Measurements from ENCODE around the gene CXXC5. TPM values are rescaled to one million over a fixed set of nuclear protein-coding genes. Genes with fewer than 3 reads are reported as not detected.
A peak's percentile ranks its signal among the peaks of the same experiment; 100 is the strongest.

Gene CXXC5
- total and polyA plus RNA-seq, 2 of the 4 experiments (the other 2 are of a cell fraction), result 24.9 to 35.7 TPM

DNA sequence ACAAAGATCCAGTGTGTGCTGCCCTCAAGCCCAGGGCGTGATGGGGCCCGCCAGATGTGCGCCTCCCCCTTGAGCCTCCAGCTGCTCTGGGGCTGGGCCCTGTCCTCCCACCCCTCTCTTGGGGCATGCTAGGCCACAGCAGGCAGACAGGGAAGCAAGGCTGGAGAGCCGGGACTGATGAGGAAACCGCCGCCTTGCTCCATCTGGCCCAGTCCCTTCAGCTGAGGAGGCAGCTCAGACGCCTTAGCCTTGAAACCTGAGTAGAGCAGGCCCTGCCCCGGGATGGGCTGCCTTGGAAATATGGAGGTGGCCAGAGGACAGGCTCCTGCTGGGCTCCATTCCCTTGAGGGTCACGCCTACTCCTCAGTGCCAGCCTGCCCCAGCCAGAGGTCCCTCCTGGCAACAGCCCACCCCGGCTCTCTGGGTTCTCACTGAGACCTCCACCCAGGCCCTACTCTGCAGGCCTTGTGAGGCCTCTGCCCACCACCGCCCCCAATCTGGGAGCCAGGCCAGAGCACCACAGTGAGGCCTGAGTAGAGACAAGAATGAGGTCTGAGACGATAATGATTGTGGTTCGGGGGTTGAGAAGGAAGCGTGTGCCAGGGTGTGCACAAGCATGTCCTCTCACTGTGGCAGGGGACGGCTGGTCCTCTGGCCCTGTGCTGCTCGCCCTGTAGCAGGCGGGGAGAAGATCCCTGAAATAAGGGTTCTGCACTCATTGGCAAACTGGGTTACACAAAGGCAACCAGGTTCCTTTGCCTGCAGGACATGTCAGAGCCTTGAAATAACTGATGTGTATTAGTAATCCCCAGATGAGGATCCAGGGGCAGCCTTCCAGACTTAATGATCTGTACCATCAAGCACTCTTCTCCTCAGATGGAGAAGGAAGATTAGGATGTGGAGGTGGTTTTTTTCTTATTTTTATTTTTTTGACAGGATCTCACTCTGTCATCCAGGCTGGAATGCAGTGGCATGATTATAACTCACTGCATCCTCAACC, 30.9 kb downstream of the CXXC5 start:
- Histone ChIP-seq H3K79me1 (ENCODE audit: low read depth in 1 of 2, low read length in 2 of 2) (peaks cover 10 to 37% of the 10 kb centered on the region in 2 experiments; a peak in 3 of 4 replicates), H2BK15ac (ENCODE audit: low read depth, low read length) (no peak overlapping the region), H3K9me3 (ENCODE audit: control insufficient read depth, insufficient read depth, low read length) (no peaks in the 10 kb centered on the region), H3K9ac (ENCODE audit: low read depth, low read length) (no peak overlapping the region), H2AFZ (replicated peaks; ENCODE audit: low read length, poor library complexity) (no peak overlapping the region), H4K20me1 (ENCODE audit: insufficient read depth, low read length) (peaks cover 45% of the 10 kb centered on the region), H3K14ac (replicated peaks; ENCODE audit: low read depth, low read length) (no peak overlapping the region), H2BK120ac (ENCODE audit: low read depth, low read length) (no peak overlapping the region), H4K5ac (ENCODE audit: low read depth, low read length) (no peak overlapping the region), H3K27ac (ENCODE audit: insufficient read depth, low read length) (no peak overlapping the region), H2AK9ac (replicated peaks; ENCODE audit: low read depth, low read length, poor library complexity) (no peak overlapping the region), H3K18ac (ENCODE audit: low read depth, low read length) (no peak overlapping the region), H3K4me3 (ENCODE audit: insufficient read depth, low read depth, low read length) (no peak overlapping the region), H3K56ac (ENCODE audit: extremely low read depth, insufficient read depth, low read length) (no peak overlapping the region), H2AK5ac (ENCODE audit: low read depth, low read length) (peak overlapping the region; percentile 36; the same call in 1 of the 2 replicates), H4K8ac (ENCODE audit: low read depth in 2 of 2, low read length in 2 of 2) (no peak overlapping the region), H3K36me3 (ENCODE audit: control insufficient read depth, insufficient read depth, low read length) (peaks cover 30% of the 10 kb centered on the region), H3K4ac (ENCODE audit: low read depth, low read length) (no peak overlapping the region), H2BK20ac (ENCODE audit: low read depth, low read length) (no peak overlapping the region), H3K9me1 (ENCODE audit: insufficient read depth, low read length) (peaks cover 11% of the 10 kb centered on the region), H3K23ac (ENCODE audit: low read depth, low read length) (no peak overlapping the region), H2BK5ac (ENCODE audit: low read depth, low read length, poor library complexity, severe bottlenecking) (no peak overlapping the region), H3K4me2 (ENCODE audit: low read depth, low read length) (no peak overlapping the region), H3K27me3 (ENCODE audit: control insufficient read depth, insufficient read depth, low read length) (no peaks in the 10 kb centered on the region), H3K4me1 (ENCODE audit: control insufficient read depth, insufficient read depth, low read length) (peaks cover 14% of the 10 kb centered on the region), H4K91ac (ENCODE audit: insufficient read depth, low read depth, low read length) (no peak overlapping the region)
- POLR2A ChIA-PET (ENCODE audit: unreplicated experiment), result no interaction called here
- BruUV-seq (replicated peaks), result no TSS peak
- ATAC-seq (ENCODE audit: low read depth), result peak; percentile 69
- dilution Hi-C loops (cut with HindIII; ENCODE audit: low sequenced_read_pairs, unreplicated experiment) (no loop called here), in situ Hi-C loops (cut with MboI; ENCODE audit: low sequenced_read_pairs) (no loop called here), intact Hi-C loops (cut with micrococcal nuclease) (no loop called here)
- no peak for DNase-seq
- CTCF ChIA-PET, result no interaction called here
- TF ChIP-seq CHD1 (IDR thresholded peaks at IDR 0.05; ENCODE audit: low read depth, low read length), result no peak
- no peak for TF ChIP-seq SMC3 (IDR thresholded peaks at IDR 0.05; ENCODE audit: low read depth, low read length)
- TF ChIP-seq, protein P1, sequence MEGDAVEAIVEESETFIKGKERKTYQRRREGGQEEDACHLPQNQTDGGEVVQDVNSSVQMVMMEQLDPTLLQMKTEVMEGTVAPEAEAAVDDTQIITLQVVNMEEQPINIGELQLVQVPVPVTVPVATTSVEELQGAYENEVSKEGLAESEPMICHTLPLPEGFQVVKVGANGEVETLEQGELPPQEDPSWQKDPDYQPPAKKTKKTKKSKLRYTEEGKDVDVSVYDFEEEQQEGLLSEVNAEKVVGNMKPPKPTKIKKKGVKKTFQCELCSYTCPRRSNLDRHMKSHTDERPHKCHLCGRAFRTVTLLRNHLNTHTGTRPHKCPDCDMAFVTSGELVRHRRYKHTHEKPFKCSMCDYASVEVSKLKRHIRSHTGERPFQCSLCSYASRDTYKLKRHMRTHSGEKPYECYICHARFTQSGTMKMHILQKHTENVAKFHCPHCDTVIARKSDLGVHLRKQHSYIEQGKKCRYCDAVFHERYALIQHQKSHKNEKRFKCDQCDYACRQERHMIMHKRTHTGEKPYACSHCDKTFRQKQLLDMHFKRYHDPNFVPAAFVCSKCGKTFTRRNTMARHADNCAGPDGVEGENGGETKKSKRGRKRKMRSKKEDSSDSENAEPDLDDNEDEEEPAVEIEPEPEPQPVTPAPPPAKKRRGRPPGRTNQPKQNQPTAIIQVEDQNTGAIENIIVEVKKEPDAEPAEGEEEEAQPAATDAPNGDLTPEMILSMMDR (conservative IDR thresholded peaks at IDR 0.05; ENCODE audit: low read depth, low read length), result no peak
- TF ChIP-seq POLR2A (IDR thresholded peaks at IDR 0.05; ENCODE audit: low read depth, low read length), result no peak
- TF ChIP-seq FOS (IDR thresholded peaks at IDR 0.05; ENCODE audit: low read depth, low read length), result no peak
- 71% methylated on average over 4 of the region's 17 CpGs; no CpG with 5 or more reads in 1 of the 2 experiments for WGBS, 2 experiments (ENCODE audit: extremely low coverage in 2 of 2, insufficient read length in 1 of 2)

Data from IMR-90 (cell line).